ENCODE measurements around the gene BTBD17. TPM values are rescaled to one million over a fixed set of nuclear protein-coding genes. Genes with fewer than 3 reads are reported as not detected.

BTBD17 gene
- total RNA-seq, 4 donors from 2014 or later: not detected

GRCh38 chr17:74394275-74394950, 32.7 kb upstream of the BTBD17 start:
- DNase-seq (ENCODE audit: low spot score in 2 of 2): no peak
- TF ChIP-seq POLR2A (IDR thresholded peaks at IDR 0.05) (no peak), EP300 (IDR thresholded peaks at IDR 0.05) (no peak), POLR2AphosphoS5 (IDR thresholded peaks at IDR 0.05) (no peak), CTCF (IDR thresholded peaks at IDR 0.05) (no peak)
- H3K36me3 ChIP-seq: no peaks in the 10 kb centered on the region
- H3K4me3 ChIP-seq: no peak overlapping the region
- peaks cover 3% of the 10 kb centered on the region for H3K4me1 ChIP-seq
- H3K9me3 ChIP-seq: no peaks in the 10 kb centered on the region
- H3K27me3 ChIP-seq: no peaks in the 10 kb centered on the region
- WGBS: 79% methylated on average over 11 of the region's 12 CpGs
- no peak overlapping the region for H3K27ac ChIP-seq

GRCh38 chr17:74393346-74393942, 31.8 kb upstream of the BTBD17 start:
- no peak for DNase-seq (ENCODE audit: low spot score in 2 of 2)
- no peak for TF ChIP-seq CTCF (IDR thresholded peaks at IDR 0.05)
- no peak for TF ChIP-seq POLR2A (IDR thresholded peaks at IDR 0.05)
- TF ChIP-seq POLR2AphosphoS5 (IDR thresholded peaks at IDR 0.05): no peak
- TF ChIP-seq EP300 (IDR thresholded peaks at IDR 0.05): no peak
- Histone ChIP-seq H3K36me3 (no peaks in the 10 kb centered on the region), H3K4me1 (peaks cover 3% of the 10 kb centered on the region), H3K9me3 (no peaks in the 10 kb centered on the region), H3K4me3 (no peak overlapping the region), H3K27me3 (no peaks in the 10 kb centered on the region), H3K27ac (no peak overlapping the region)
- 62% methylated on average over 6 of the region's 6 CpGs for WGBS

- no peaks in the 10 kb centered on the region for H3K27me3 ChIP-seq
- 78% methylated on average over 5 of the region's 5 CpGs for WGBS
- no peak for DNase-seq (ENCODE audit: low spot score in 2 of 2)
- TF ChIP-seq EP300 (IDR thresholded peaks at IDR 0.05) (no peak), POLR2A (IDR thresholded peaks at IDR 0.05) (no peak), POLR2AphosphoS5 (IDR thresholded peaks at IDR 0.05) (no peak), CTCF (IDR thresholded peaks at IDR 0.05) (no peak)
- H3K36me3 ChIP-seq: no peaks in the 10 kb centered on the region
- H3K9me3 ChIP-seq: no peaks in the 10 kb centered on the region
- H3K27ac ChIP-seq: no peak overlapping the region
- no peak overlapping the region for H3K4me3 ChIP-seq
- H3K4me1 ChIP-seq: peaks cover 3% of the 10 kb centered on the region
These were observed 31.2 kb upstream of the BTBD17 start for GRCh38 chr17:74392848-74393247.

GRCh38 chr17:74391771-74392170, 30.1 kb upstream of the BTBD17 start:
- WGBS: 73% methylated on average over 5 of the region's 5 CpGs
- Histone ChIP-seq H3K9me3 (no peaks in the 10 kb centered on the region), H3K36me3 (no peaks in the 10 kb centered on the region), H3K27ac (no peak overlapping the region), H3K4me1 (peaks cover 3% of the 10 kb centered on the region), H3K4me3 (no peak overlapping the region), H3K27me3 (no peaks in the 10 kb centered on the region)
- TF ChIP-seq POLR2AphosphoS5 (IDR thresholded peaks at IDR 0.05) (no peak), POLR2A (IDR thresholded peaks at IDR 0.05) (no peak), CTCF (IDR thresholded peaks at IDR 0.05) (no peak), EP300 (IDR thresholded peaks at IDR 0.05) (no peak)
- no peak for DNase-seq (ENCODE audit: low spot score in 2 of 2)

Data from suprapubic skin (tissue), 4 donors.